ENCODE measurements around the gene ACSL5. TPM values are rescaled to one million over a fixed set of nuclear protein-coding genes. Genes with fewer than 3 reads are reported as not detected.
"Not testable (repeated sequence)": the region's sequence is repeated elsewhere in the genome, so short reads cannot be mapped to it uniquely, and the experiment has no call there.

Gene ACSL5
- total RNA-seq, 1 donor from 2014 or later = 0.68 TPM

DNA sequence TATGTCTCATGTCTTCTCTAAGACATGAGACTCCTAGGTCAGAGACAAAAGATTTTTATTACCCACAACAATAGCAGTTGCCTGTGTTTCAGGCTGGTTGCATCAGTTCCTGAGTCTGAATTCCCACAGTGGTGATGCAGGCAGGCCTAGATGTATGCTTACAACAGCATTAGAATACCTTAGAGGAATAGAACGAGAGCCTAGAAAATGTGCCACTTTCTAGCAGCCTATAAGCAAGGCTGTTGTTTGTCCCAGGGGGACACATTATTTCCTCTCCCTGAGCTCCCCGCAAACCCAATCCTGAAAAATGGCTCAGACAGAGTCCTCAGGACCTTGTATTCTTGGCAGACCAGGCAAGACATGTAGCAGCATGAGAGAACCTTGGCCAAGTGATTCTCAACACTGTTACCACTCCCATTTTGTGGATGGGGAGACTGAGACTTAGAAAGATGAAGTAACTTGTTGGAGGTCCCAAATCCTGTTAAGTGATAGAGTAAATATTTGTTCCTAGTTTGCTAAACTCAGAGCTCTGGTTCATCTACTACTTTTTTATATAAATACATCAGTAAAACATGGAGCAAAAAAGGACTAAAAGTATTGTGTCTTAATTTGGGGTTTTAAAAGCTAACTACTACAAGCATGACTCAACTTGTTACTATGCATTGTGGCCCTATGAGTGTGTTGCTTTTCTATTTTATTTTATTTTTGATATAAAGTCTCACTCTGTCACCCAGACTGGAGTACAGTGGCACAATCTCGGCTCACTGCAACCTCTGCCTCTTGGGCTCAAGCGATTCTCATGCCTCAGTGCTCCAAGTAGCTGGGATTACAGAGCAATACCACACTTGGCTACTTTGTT is 87.3 kb downstream of the ACSL5 start:
- H3K27me3 Mint-ChIP-seq (ENCODE audit: low read depth, unreplicated experiment) = no peaks in the 10 kb centered on the region
- Histone ChIP-seq H3K79me2 (ENCODE audit: insufficient read depth, low read length) (peaks cover 7% of the 10 kb centered on the region), H3K27ac (ENCODE audit: low read depth, low read length) (peak overlapping the region; percentile 71), H2AFZ (ENCODE audit: low read depth, low read length) (no peak overlapping the region), H3K4me3 (ENCODE audit: insufficient read depth, low read depth, low read length) (no peak overlapping the region), H3K9ac (ENCODE audit: low read length) (peak overlapping the region; percentile 61), H3K36me3 (ENCODE audit: insufficient read depth, low read length) (peaks cover 5% of the 10 kb centered on the region), H3K4me2 (ENCODE audit: low read length) (no peak overlapping the region), H3K27me3 (ENCODE audit: insufficient read depth, low read length) (no peaks in the 10 kb centered on the region), H4K20me1 (ENCODE audit: insufficient read depth, low read length) (peaks cover 27% of the 10 kb centered on the region), H3K4me1 (ENCODE audit: insufficient read depth, low read length) (no peaks in the 10 kb centered on the region), H3K9me3 (ENCODE audit: insufficient read depth, low read depth, low read length) (no peaks in the 10 kb centered on the region)
- no peak overlapping the region for H3K4me3 Mint-ChIP-seq (ENCODE audit: unreplicated experiment)
- TF ChIP-seq EZH2 (IDR thresholded peaks at IDR 0.05; ENCODE audit: insufficient read depth, low read length) (no peak), CTCF (IDR thresholded peaks at IDR 0.05; ENCODE audit: insufficient read depth, low read depth, low read length) (no peak)
- peaks cover 16% of the 10 kb centered on the region for H3K4me1 Mint-ChIP-seq (ENCODE audit: low read depth, unreplicated experiment)
- peak overlapping the region; percentile 99 for H3K27ac Mint-ChIP-seq (ENCODE audit: unreplicated experiment)
- no peak for FAIRE-seq
- peaks cover 6% of the 10 kb centered on the region for H3K9me3 Mint-ChIP-seq (ENCODE audit: unreplicated experiment)
- peak; percentile 41 for DNase-seq (ENCODE audit: low read depth)
- H3K36me3 Mint-ChIP-seq (ENCODE audit: low read depth, unreplicated experiment) = peaks cover 14% of the 10 kb centered on the region

GRCh38 chr10:112464074-112464473 is 90.2 kb downstream of the ACSL5 start:
- FAIRE-seq; DNase-seq (ENCODE audit: low read depth): not testable (repeated sequence)

GRCh38 chr10:112465299-112465883 is 91.5 kb downstream of the ACSL5 start:
- no peak for FAIRE-seq
- no peak overlapping the region for H3K27ac Mint-ChIP-seq (ENCODE audit: unreplicated experiment)
- Histone ChIP-seq H3K36me3 (ENCODE audit: insufficient read depth, low read length) (peaks cover 5% of the 10 kb centered on the region), H3K4me3 (ENCODE audit: insufficient read depth, low read depth, low read length) (no peak overlapping the region), H3K9ac (ENCODE audit: low read length) (no peak overlapping the region), H4K20me1 (ENCODE audit: insufficient read depth, low read length) (peaks cover 22% of the 10 kb centered on the region), H3K27me3 (ENCODE audit: insufficient read depth, low read length) (no peaks in the 10 kb centered on the region), H3K27ac (ENCODE audit: low read depth, low read length) (no peak overlapping the region), H3K9me3 (ENCODE audit: insufficient read depth, low read depth, low read length) (no peaks in the 10 kb centered on the region), H3K79me2 (ENCODE audit: insufficient read depth, low read length) (no peaks in the 10 kb centered on the region), H2AFZ (ENCODE audit: low read depth, low read length) (no peak overlapping the region), H3K4me1 (ENCODE audit: insufficient read depth, low read length) (no peaks in the 10 kb centered on the region), H3K4me2 (ENCODE audit: low read length) (no peak overlapping the region)
- no peak overlapping the region for H3K4me3 Mint-ChIP-seq (ENCODE audit: unreplicated experiment)
- H3K27me3 Mint-ChIP-seq (ENCODE audit: low read depth, unreplicated experiment) = no peaks in the 10 kb centered on the region
- TF ChIP-seq EZH2 (IDR thresholded peaks at IDR 0.05; ENCODE audit: insufficient read depth, low read length) (no peak), CTCF (IDR thresholded peaks at IDR 0.05; ENCODE audit: insufficient read depth, low read depth, low read length) (no peak)
- peaks cover 16% of the 10 kb centered on the region for H3K36me3 Mint-ChIP-seq (ENCODE audit: low read depth, unreplicated experiment)
- DNase-seq (ENCODE audit: low read depth) = no peak
- H3K4me1 Mint-ChIP-seq (ENCODE audit: low read depth, unreplicated experiment) = peaks cover 8% of the 10 kb centered on the region
- H3K9me3 Mint-ChIP-seq (ENCODE audit: unreplicated experiment) = peaks cover 6% of the 10 kb centered on the region

More at GRCh38 chr10:112464074-112464473, 90.2 kb downstream of the ACSL5 start:
- H3K9me3 ChIP-seq (ENCODE audit: insufficient read depth, low read depth, low read length); H3K4me1 ChIP-seq (ENCODE audit: insufficient read depth, low read length); H3K9me3 Mint-ChIP-seq (ENCODE audit: unreplicated experiment); H3K27ac Mint-ChIP-seq (ENCODE audit: unreplicated experiment); H3K36me3 ChIP-seq (ENCODE audit: insufficient read depth, low read length); H2AFZ ChIP-seq (ENCODE audit: low read depth, low read length); H3K27me3 ChIP-seq (ENCODE audit: insufficient read depth, low read length); H3K9ac ChIP-seq (ENCODE audit: low read length); H3K4me3 ChIP-seq (ENCODE audit: insufficient read depth, low read depth, low read length); H3K27ac ChIP-seq (ENCODE audit: low read depth, low read length); H3K4me3 Mint-ChIP-seq (ENCODE audit: unreplicated experiment); H3K27me3 Mint-ChIP-seq (ENCODE audit: low read depth, unreplicated experiment); H3K4me2 ChIP-seq (ENCODE audit: low read length); H3K79me2 ChIP-seq (ENCODE audit: insufficient read depth, low read length): not testable (repeated sequence)
- peaks cover 17% of the 10 kb centered on the region for H4K20me1 ChIP-seq (ENCODE audit: insufficient read depth, low read length)
- Mint-ChIP-seq H3K4me1 (ENCODE audit: low read depth, unreplicated experiment) (peaks cover 12% of the 10 kb centered on the region), H3K36me3 (ENCODE audit: low read depth, unreplicated experiment) (peaks cover 14% of the 10 kb centered on the region)

Data from astrocyte (in vitro differentiated cells and primary cell).